Measurements from ENCODE around the gene DOK3. TPM values are rescaled to one million over a fixed set of nuclear protein-coding genes. Genes with fewer than 3 reads are reported as not detected.
"Not testable (repeated sequence)": the region's sequence is repeated elsewhere in the genome, so short reads cannot be mapped to it uniquely, and the experiment has no call there.

Gene DOK3
- total RNA-seq, 1 donor from 2014 or later = 7.2 TPM

GRCh38 chr5:177539411-177539810 lies 29.8 kb upstream of the DOK3 start:
- Mint-ChIP-seq H3K36me3 (ENCODE audit: unreplicated experiment) (peaks cover 11% of the 10 kb centered on the region), H3K4me3 (ENCODE audit: unreplicated experiment) (peak overlapping the region; percentile 14), H3K27me3 (ENCODE audit: unreplicated experiment) (no peaks in the 10 kb centered on the region), H3K4me1 (ENCODE audit: unreplicated experiment) (peaks cover 73% of the 10 kb centered on the region), H3K27ac (ENCODE audit: unreplicated experiment) (peak overlapping the region; percentile 85), H3K9me3 (ENCODE audit: unreplicated experiment) (no peaks in the 10 kb centered on the region)
- no peak for TF ChIP-seq CTCF (IDR thresholded peaks at IDR 0.05)
- DNase-seq (ENCODE audit: extremely low spot score, unreplicated experiment) = no peak

- no peak for DNase-seq (ENCODE audit: extremely low spot score, unreplicated experiment)
- peaks cover 13% of the 10 kb centered on the region for H3K36me3 Mint-ChIP-seq (ENCODE audit: unreplicated experiment)
- TF ChIP-seq CTCF (IDR thresholded peaks at IDR 0.05) = no peak
- peak overlapping the region; percentile 96 for H3K27ac Mint-ChIP-seq (ENCODE audit: unreplicated experiment)
- H3K27me3 Mint-ChIP-seq (ENCODE audit: unreplicated experiment) = no peaks in the 10 kb centered on the region
- H3K4me1 Mint-ChIP-seq (ENCODE audit: unreplicated experiment) = peaks cover 67% of the 10 kb centered on the region
- H3K9me3 Mint-ChIP-seq (ENCODE audit: unreplicated experiment) = no peaks in the 10 kb centered on the region
- H3K4me3 Mint-ChIP-seq (ENCODE audit: unreplicated experiment) = no peak overlapping the region
Measured at GRCh38 chr5:177538876-177539275, 29.2 kb upstream of the DOK3 start.

GRCh38 chr5:177537389-177538361 lies 28.0 kb upstream of the DOK3 start:
- Mint-ChIP-seq H3K36me3 (ENCODE audit: unreplicated experiment) (peaks cover 21% of the 10 kb centered on the region), H3K4me3 (ENCODE audit: unreplicated experiment) (peak overlapping the region; percentile 55), H3K9me3 (ENCODE audit: unreplicated experiment) (no peaks in the 10 kb centered on the region), H3K27me3 (ENCODE audit: unreplicated experiment) (no peaks in the 10 kb centered on the region), H3K27ac (ENCODE audit: unreplicated experiment) (peak overlapping the region; percentile 96), H3K4me1 (ENCODE audit: unreplicated experiment) (peaks cover 58% of the 10 kb centered on the region)
- no peak for TF ChIP-seq CTCF (IDR thresholded peaks at IDR 0.05)
- peak; percentile 90 for DNase-seq (ENCODE audit: extremely low spot score, unreplicated experiment)

GRCh38 chr5:177536386-177536785 lies 26.8 kb upstream of the DOK3 start:
- no peaks in the 10 kb centered on the region for H3K27me3 Mint-ChIP-seq (ENCODE audit: unreplicated experiment)
- H3K9me3 Mint-ChIP-seq (ENCODE audit: unreplicated experiment) = no peaks in the 10 kb centered on the region
- H3K4me1 Mint-ChIP-seq (ENCODE audit: unreplicated experiment) = peaks cover 58% of the 10 kb centered on the region
- TF ChIP-seq CTCF (IDR thresholded peaks at IDR 0.05) = no peak
- H3K36me3 Mint-ChIP-seq (ENCODE audit: unreplicated experiment) = peaks cover 22% of the 10 kb centered on the region
- no peak overlapping the region for H3K4me3 Mint-ChIP-seq (ENCODE audit: unreplicated experiment)
- H3K27ac Mint-ChIP-seq (ENCODE audit: unreplicated experiment) = peak overlapping the region; percentile 96
- no peak for DNase-seq (ENCODE audit: extremely low spot score, unreplicated experiment)

- peaks cover 26% of the 10 kb centered on the region for H3K36me3 Mint-ChIP-seq (ENCODE audit: unreplicated experiment)
- no peaks in the 10 kb centered on the region for H3K9me3 Mint-ChIP-seq (ENCODE audit: unreplicated experiment)
- H3K27me3 Mint-ChIP-seq (ENCODE audit: unreplicated experiment) = no peaks in the 10 kb centered on the region
- peak overlapping the region; percentile 38 for H3K27ac Mint-ChIP-seq (ENCODE audit: unreplicated experiment)
- peaks cover 49% of the 10 kb centered on the region for H3K4me1 Mint-ChIP-seq (ENCODE audit: unreplicated experiment)
- no peak for DNase-seq (ENCODE audit: extremely low spot score, unreplicated experiment)
- no peak overlapping the region for H3K4me3 Mint-ChIP-seq (ENCODE audit: unreplicated experiment)
- TF ChIP-seq CTCF (IDR thresholded peaks at IDR 0.05) = no peak
Measured at GRCh38 chr5:177535125-177535524, 25.5 kb upstream of the DOK3 start.

- Mint-ChIP-seq H3K36me3 (ENCODE audit: unreplicated experiment) (peaks cover 28% of the 10 kb centered on the region), H3K4me1 (ENCODE audit: unreplicated experiment) (peaks cover 42% of the 10 kb centered on the region)
- not testable (repeated sequence) for DNase-seq (ENCODE audit: extremely low spot score, unreplicated experiment); H3K9me3 Mint-ChIP-seq (ENCODE audit: unreplicated experiment); H3K27me3 Mint-ChIP-seq (ENCODE audit: unreplicated experiment); H3K4me3 Mint-ChIP-seq (ENCODE audit: unreplicated experiment); H3K27ac Mint-ChIP-seq (ENCODE audit: unreplicated experiment)
Measured at GRCh38 chr5:177534433-177534832, 24.8 kb upstream of the DOK3 start.
